Measurements from ENCODE around the gene IL20.
A peak's percentile ranks its signal among the peaks of the same experiment; 100 is the strongest.

The IL20 gene, protein sequence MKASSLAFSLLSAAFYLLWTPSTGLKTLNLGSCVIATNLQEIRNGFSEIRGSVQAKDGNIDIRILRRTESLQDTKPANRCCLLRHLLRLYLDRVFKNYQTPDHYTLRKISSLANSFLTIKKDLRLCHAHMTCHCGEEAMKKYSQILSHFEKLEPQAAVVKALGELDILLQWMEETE

DNA sequence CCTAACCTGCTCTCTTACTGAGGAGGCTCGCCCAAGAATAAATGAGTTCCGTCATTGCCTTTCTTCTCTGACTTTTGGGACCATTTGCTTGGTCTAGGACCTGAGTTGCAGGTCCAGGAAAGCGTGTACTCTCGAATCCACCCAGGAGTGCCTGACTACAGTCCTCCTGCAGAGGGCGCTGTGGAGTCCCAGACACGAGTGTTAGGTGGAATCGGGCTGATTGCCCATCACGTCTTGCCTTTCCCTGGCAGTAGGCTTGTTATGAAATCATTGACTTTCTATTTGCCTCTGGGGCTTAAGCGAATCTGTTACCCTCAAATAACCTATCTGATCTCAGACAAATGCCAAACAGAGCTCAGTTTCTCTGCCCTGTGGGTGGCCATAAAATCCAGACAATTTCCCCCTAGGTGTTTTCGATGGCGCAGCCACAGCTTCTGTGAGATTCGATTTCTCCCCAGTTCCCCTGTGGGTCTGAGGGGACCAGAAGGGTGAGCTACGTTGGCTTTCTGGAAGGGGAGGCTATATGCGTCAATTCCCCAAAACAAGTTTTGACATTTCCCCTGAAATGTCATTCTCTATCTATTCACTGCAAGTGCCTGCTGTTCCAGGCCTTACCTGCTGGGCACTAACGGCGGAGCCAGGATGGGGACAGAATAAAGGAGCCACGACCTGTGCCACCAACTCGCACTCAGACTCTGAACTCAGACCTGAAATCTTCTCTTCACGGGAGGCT is at the start of gene IL20:
Gene IL20 (plus strand): TSS at position 685 of the 733 bp plus-strand sequence. CDS start 230 bp downstream, outside the sequence.
- peak; percentile 60 for DNase-seq (ENCODE audit: low spot score)

DNA sequence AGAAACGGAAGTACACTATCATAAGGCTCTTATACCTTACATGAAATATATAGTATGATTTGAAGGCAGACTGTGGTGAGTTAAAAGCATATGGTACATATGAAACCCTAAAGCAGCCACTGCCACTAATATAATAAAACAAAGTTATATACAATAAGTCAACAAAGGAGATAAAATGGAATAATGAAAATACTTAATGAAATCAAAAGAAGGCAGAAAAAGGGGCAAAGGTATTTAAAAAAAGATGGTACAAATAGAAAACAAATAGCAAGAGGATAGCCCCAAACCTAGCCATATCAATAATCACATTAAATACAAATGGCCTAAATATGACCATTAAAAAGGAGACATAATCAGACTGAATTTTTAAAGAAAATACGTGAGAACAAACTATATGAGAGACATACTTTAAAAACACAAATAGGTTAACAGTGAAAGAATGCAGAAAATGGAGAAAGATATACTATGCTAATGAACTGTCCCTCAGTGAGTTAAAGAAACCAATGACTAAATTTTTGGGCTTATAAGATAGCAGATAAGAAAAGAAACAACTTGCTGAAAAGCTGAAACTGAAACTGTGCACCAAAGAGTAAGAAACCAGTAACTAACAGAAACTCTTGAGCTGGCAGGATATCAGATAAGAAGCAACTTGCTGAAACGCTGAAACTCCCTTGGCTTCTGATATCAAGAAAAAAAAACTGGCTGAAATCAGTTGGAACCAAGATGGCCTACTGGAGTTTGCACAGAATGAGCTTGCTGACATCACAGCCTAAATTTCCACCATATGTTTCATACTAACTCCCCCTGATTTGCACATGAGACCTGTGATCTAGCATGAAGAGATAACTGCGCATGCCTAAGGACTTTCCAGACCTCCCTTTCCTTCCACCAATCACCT is 48.8 kb upstream of the IL20 start:
- DNase-seq (ENCODE audit: low spot score), result no peak

DNA sequence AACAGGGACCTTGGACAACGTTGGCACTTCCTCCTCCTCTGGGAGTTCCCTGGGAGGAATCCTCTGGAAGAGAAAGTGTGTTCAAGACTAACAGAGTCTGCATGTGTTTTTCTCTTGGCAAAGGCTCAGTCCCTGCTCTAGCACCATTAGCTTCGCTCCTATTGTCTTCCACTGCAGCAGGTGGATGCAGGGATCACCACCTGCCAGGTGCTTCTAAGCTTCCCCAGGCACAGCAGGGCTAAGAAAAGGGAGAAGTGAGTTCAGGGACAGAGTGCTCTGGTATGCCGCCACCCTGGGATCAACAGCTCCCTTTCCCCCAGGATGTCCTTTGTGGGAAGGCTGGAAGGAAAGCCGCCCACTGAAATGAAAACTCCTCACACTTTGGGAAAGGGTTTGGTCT is 43.9 kb upstream of the IL20 start:
- DNase-seq (ENCODE audit: low spot score), result no peak

DNA sequence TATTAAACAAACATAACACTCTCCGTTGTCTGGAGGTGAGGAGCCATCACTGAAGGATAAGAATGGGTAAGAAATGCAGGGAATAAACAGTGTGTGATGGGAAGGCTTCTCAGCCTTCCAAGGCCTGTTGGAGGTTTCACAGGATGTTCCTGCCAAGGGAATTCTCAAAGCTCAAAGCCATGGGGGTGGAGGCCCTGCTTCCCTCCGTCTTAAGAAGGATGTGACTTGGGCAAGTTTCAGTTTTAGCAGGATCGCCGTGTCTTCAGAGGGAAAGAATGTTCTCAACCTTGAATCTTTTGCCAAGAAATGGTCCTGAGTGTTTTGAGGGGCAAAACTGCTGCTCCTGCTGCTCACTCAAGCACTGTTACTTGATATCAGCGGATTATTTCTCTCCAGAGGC is 41.7 kb upstream of the IL20 start:
- no peak for DNase-seq (ENCODE audit: low spot score)

DNA sequence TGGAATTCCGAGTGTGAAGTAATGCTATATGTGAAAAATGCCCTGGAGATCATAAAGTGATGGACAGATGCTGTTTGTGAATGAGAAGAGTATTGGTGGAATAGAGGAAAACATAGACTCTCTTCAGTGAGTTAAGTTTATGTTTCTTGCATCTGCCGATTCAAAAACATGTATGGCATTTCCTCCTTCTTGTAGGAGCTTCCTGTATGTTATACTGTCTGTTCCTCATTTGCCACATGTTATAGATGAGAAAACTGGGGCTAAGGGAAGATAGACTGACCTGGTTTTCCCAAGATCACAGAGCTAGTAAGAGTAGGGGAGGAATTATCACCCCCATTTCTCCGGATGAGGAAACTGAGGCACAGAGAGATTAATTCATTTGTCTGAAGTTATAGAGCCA is 41.1 kb upstream of the IL20 start:
- no peak for DNase-seq (ENCODE audit: low spot score)

DNA sequence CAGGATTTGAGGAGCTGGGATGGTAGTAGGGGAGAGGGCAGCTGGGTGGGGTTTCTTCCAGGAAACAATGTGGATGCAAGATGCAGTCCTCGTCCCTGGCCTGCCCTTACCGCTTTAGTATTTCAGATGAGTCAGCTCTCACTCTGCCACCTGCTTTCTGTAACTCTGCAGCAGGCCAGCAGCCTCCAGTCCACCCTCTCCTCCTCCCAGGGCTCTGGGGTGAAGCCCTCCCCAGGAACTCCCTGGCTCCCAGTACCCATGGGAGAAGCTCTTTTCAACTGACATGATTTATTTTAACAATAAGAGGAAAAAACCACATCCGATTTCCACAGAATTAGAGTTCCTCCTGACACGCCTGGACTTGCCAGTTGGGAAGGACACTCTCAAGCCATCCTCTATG is 39.0 kb upstream of the IL20 start:
- no peak for DNase-seq (ENCODE audit: low spot score)

DNA sequence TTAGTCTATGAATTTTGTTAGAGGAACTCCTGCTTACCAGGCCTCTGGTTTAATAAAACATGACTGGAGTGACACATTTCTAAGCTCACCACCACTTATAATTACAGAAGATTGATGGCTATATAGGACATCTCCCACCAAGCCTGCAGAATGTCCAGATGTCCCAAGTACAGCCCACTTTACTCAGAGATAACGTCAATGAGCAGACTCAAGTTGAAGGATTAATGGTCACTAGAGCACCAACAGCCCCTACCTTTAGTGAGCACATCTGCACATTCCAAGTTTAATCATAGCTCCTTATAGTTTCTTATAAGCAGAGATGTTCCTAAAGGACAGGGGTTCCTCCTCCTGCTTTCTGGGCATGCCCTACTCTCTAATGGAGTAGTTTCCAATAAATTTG is 37.4 kb upstream of the IL20 start:
- no peak for DNase-seq (ENCODE audit: low spot score)

DNA sequence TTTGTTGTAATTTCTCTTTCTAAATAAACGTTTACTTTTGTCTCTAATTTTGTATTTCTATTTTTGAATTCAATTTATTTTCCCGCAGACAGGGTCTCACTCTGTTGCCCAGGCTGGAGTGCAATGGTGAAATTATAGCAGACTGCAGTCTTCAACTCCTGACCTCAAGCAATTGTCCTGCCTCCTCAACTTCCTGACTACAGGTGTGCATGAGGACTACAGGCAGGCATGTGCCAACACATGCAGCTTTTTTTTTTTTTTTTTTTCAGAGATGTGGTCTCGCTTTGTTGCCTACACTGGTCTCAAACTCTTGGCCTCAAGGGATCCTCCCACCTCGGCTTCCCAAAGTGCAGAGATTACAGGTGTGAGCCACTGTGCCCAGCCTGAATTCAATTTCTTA is 36.7 kb upstream of the IL20 start:
- no peak for DNase-seq (ENCODE audit: low spot score)

DNA sequence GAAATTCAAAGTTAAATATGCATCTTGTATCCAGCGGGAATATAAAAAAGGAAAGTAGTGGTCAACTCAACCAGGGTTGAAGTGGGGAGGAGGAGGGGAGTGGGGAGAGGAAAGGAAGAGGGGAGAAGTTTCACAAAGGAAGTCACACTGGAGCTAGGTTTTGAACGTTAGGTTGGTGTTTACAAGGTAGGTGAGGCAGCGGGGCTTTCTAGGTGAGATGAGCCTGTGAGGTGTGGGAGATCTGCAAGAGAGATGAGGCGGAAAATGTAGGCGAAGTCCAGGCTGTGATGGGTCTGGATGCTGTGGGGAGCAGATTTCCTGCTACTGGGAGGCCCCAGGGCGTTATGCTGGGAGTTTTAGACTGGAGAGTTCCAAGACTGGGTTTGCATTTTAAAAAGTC is 36.1 kb upstream of the IL20 start:
- DNase-seq (ENCODE audit: low spot score), result no peak

DNA sequence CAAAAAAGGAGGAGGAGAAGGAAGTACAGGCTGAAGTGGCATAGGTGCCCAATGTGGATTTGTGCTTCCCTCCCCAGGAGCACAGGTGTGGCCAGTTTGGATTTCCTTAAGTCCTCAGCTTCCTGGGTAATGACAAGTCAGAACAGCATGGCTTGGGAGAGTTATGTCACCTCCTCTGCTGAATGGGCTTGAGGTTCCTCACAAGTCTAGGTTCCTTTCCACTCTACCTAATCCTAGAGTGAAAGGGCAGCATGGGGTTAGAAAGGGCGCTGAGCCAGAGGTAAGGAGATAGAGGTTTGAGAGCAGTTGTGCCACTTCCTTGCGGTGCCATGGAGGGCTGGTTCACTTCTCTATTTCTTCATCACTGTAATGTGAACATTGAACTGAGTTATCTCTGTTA is 35.5 kb upstream of the IL20 start:
- DNase-seq (ENCODE audit: low spot score), result no peak

DNA sequence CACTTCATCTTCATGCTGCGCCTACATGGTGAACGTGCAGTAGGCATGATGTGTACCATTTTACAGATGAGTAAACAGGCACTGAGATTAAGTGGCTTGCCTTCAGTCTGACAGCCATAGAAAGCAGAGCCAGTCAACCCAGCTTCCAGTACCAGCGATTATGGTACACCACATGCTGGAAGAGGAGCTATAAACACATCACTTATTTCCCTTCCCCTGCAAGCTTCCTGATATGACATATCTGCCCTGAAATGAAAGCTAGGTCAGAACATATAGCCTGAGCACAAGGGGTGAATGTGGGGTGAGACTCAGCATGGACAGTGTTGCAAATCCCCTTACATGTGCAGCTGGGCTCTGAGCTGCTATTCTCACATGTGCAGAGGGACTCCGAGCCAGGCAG is 33.8 kb upstream of the IL20 start:
- DNase-seq (ENCODE audit: low spot score), result no peak

DNA sequence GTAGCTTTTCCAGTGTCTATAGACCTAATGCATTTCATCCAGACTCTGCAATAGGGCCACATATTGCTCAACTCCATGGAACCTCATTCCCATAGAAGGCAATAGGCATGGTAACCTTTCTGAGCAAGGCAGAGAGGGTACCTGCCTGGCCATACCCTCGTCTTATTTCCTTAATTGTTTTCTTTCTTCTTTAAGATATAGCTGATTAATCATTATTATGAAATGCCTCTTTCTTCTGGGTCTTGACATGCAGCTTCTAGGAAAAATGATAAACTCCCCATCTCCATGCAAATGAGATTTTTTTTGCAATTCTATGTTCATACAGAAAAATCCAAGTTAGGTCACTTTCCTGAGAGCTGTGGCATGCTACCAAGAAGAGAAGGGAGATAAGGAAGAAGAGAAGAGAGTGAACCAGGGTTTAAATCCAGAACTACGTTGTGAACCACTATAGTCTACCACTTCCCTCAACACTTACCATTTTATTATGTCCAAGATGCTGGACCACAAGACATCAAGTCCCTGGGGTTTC is 33.0 kb upstream of the IL20 start:
- no peak for DNase-seq (ENCODE audit: low spot score)

DNA sequence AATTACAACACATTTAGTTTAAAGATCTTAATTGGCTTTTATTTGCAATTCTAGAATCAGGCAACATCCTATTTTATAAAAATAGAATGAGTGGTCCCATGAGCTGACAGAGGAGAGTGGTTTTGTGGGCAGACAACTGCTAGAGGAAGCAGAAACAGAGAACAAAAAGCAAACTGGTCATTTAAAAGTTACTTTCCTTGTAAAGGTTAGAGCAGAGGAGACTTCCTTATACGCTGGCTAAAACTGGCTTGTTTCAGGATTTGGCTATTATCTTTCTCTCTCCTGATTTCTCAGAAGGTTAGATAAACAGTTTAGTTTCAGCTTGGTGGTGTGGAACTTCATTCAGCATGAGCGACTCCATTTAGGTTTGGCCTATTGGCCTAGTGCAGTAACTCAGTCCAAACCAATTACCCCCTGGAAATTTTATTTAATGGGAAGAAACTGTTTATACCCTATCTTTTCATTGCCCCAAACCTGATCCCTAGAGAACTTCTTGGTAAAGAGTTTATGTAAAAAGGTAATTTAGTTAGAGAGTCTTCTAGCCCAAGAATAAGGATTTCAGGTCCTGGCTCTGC is 32.2 kb upstream of the IL20 start:
- DNase-seq (ENCODE audit: low spot score), result no peak

DNA sequence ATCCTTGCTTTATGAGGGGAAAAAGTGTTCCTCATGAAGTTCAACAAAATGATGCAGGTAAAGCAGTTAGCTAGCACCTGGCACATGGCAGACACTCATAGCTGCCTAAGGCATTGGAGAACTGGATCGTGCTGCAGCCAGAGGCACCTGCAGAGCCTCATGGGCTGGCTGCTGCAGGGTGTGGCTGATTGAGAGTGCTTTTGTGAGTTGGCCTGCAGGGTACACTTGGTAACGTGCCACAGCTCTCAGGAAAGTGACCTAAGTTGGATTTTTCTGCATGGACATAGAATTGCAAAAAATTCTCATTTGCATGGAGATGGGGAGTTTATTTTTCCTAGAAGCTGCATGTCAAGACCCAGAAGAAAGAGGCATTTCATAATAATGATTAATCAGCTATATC is 31.6 kb upstream of the IL20 start:
- DNase-seq (ENCODE audit: low spot score), result no peak

DNA sequence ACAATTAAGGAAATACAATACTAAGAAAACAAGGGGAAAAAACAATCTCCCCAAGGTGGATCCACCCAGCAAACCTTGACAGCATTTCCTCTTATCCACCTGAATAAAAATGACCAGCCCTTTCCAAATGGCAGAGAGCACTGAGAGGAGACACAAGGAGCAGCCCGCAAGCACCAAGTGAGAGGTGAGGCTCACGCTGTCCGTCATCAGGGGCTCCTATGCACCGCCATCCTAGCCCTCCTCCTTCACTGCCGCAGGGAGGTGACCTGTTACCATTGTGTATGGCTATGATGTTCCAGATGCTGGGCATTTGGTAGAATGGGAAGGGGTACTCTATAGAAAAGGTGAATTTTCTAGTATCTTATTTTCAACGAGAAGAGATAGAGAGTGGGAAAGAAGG is 31.2 kb upstream of the IL20 start:
- DNase-seq (ENCODE audit: low spot score), result no peak

DNA sequence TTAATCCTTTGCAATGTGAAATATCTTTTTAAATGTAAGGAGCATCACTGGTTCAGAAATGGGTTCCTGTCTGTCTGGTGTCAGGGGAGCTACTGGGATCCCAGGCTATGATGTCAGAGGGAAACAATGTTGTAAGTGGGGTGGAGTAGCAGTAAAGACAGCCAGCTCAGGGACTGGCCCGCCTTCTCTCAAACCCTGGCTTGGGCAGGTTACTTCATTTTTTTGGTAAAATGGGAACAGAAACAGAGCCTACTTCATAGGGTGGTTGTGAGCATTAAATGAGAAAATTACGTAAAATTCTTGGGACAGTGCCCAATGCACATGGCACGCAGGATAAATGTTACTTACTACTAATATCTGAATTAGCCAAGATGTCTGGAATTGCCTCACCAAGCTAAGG is 30.7 kb upstream of the IL20 start:
- no peak for DNase-seq (ENCODE audit: low spot score)

DNA sequence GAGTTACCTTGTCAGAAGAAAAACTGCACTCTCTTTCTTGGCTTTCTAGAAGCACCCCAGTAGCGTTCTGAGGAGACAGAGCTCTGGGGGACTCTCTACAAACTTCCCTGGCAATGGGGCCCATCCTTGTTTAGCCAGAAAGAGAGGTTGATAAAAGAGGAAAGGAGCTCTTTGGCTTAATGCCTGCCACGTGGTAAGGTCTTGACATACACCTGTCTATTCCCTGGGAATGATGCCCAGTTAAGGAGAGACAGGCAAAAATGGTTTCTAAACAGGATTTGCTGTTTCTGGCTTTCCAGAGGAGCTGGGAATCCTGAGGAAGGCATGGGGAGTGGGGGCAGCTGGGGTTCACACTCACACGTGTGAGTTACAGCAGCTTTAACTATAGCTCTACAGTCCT is 30.2 kb upstream of the IL20 start:
- no peak for DNase-seq (ENCODE audit: low spot score)

DNA sequence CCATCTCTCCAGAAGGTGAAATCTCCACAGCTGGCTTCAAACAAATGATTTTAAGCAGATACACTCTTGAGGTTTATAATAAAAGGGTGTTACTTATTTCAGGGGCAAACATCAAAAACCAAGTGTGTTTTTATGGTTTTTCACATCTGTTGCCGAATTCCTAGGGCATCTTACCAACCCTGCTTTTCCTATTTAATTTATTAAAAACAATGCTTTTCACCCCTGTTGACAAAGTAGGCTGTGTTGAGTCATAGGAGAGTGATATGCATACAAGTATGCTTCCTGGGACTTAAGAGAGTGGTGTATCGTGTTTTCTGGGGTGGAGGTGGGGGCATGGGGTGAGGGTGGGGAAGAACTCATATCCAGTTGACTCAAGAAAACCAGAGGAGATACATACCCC is 29.3 kb upstream of the IL20 start:
- no peak for DNase-seq (ENCODE audit: low spot score)

DNA sequence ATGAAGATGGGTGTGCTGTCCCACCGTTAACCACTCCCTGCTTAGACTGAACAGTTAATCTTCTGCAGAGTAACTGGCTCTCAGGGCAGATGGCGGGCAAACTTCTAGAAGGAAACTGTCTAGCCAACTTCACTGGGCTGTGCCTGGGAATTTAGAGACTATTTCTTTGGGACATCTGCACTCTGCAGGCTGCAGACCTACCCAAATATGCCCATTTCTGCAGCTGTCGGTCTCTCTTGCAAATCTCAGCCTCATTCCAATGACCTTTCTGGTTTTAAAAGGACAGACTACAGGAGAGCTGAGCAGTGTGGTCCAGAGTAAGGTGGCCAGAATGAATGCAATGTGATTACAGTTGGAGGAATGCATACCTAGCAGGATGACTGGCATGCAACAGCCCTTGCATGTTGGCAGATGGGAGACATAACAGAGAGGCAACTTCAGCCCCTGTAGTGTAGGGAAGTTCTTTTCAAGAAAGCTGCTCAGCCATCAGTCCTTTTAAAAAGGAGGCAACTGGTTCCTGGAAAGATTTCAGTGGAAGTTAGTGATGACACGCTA is 26.3 kb upstream of the IL20 start:
- no peak for DNase-seq (ENCODE audit: low spot score)

DNA sequence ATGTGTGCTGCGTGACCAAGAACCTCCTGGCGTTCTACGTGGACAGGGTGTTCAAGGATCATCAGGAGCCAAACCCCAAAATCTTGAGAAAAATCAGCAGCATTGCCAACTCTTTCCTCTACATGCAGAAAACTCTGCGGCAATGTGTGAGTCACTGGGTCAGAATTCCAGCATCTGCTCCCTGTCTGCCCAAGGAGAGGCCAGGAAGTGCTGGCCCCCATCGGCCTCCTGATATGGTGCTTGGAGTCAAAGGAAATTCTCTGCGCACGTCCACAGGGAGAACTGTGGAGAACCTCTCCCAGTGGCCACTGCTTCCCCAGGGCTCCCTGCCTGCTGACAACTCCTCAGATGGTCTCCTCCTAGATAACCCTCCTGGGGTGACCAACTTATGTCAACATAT is 25.6 kb upstream of the IL20 start:
- no peak for DNase-seq (ENCODE audit: low spot score)

DNA sequence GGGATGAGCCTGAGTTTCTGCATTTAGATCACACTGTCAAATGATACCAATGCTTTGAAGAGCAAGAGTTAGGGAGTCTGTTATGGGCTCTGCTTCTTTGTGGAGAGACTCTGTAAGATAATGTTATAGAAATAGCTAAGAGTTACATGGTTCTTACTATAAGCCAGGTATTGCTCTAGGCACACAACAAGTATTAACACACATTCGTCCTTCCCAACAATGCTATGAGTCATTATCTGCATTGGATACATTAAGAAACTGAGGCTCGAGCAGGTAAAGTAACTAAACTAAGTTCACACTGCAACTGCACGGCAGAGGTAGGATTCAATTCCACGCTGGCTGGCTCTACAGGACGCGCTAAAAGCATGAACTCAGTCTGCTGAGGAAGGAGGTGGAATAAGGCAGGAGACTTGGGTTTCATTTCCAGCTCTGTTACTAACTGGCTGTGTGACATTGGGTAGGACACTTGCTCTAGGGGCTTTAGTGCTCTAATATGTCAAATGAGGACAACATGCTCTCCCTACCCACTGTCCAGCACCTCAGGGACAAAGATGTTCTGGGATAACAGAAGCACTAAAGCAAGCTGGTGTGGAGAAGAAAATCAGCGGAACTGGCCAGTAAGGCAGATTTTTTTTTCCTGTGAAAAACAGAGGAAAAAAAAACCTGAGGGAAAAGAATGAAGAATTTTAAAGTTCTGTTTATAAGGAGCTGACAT is 23.7 kb upstream of the IL20 start:
- DNase-seq (ENCODE audit: low spot score), result no peak

DNA sequence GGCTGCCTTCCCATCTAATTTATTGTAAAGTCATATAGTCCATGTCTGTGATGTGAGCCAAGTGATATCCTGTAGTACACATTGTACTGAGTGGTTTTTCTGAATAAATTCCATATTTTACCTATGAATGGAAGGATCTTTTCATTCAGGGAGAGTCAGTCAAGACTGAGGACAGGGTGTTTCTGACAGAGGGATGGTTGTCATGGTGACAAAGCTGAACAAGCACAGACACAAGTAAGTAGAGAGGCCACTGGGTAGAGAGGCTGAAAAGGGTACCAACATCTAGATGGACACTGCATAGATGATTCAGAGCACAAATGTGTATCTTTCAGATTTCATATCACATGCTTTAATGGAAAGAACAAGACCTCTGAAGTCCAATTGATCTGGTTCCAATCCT is 22.6 kb upstream of the IL20 start:
- peak; percentile 27 for DNase-seq (ENCODE audit: low spot score)
